PC-3 (cell line): ENCODE results near the gene CHST11. TPM values are rescaled to one million over a fixed set of nuclear protein-coding genes. Genes with fewer than 3 reads are reported as not detected.

ENCODE experiments used
- ATAC-seq: fragments of 200-7000 bp; cut with Tn5 transposase; 2 replicates; pipeline ENCODE4 v1.9.1; 2020; ENCODE audit warnings: mild to moderate bottlenecking, moderate library complexity
- BruUV-seq: library from RNA; stranded (reverse); fragments of 400-500 nt; replicated peaks from 2 replicates; lab custom pipeline; 2021; lab: Mats Ljungman, UMichigan
- CTCF ChIA-PET: fragments of 300-600 bp; sonication (Branson Sonifier 250); formaldehyde crosslinking; loops from one replicate; lab custom pipeline; 2022; ENCODE audit warnings: antibody characterized with exemption; lab: Charles Lee
- POLR2A ChIA-PET: fragments of 300-600 bp; sonication (Branson Sonifier 250); formaldehyde crosslinking; loops from one replicate; lab custom pipeline; 2022; ENCODE audit warnings: antibody characterized with exemption; ENCODE audit not compliant: unreplicated experiment; lab: Charles Lee
- DNase-seq: peaks from one replicate; pipeline ENCODE4 v3.0.0-alpha.2; 2015
- H2AFZ ChIP-seq: fragments of 300-600 bp; sonication (generic); 2 replicates; pipeline ENCODE4 v1.6.0; 2016; ENCODE audit warnings: antibody characterized with exemption, low read length
- H3F3A ChIP-seq: fragments of 300-600 bp; sonication (generic); one replicate; pipeline ENCODE4 v1.6.0; 2017; ENCODE audit warnings: antibody characterized with exemption, low read length, control low read depth, mild to moderate bottlenecking; ENCODE audit not compliant: unreplicated experiment
- H3K27ac ChIP-seq: fragments of 300-600 bp; sonication (generic); 2 replicates; pipeline ENCODE4 v1.5.1; 2016; ENCODE audit warnings: mild to moderate bottlenecking, low read length
- H3K27me3 ChIP-seq: fragments of 300-600 bp; sonication (generic); 2 replicates; pipeline ENCODE4 v1.6.1; 2016; ENCODE audit warnings: low read length, mixed read lengths
- H3K36me3 ChIP-seq: fragments of 300-600 bp; sonication (generic); 2 replicates; pipeline ENCODE4 v1.6.1; 2016; ENCODE audit warnings: low read depth, mixed run types, low read length, mixed read lengths
- H3K4me1 ChIP-seq: fragments of 300-600 bp; sonication (generic); 2 replicates; pipeline ENCODE4 v1.5.1; 2016; ENCODE audit warnings: low read length; ENCODE audit not compliant: insufficient read depth
- H3K4me2 ChIP-seq: fragments of 300-600 bp; sonication (generic); 2 replicates; pipeline ENCODE4 v1.6.0; 2016; ENCODE audit warnings: low read length
- H3K4me3 ChIP-seq: fragments of 300-600 bp; sonication (generic); 2 replicates; pipeline ENCODE4 v1.5.1; 2016; ENCODE audit warnings: mild to moderate bottlenecking, low read length, mixed read lengths
- H3K79me2 ChIP-seq: fragments of 300-600 bp; sonication (generic); 2 replicates; pipeline ENCODE4 v1.6.1; 2017; ENCODE audit warnings: low read length, mixed read lengths
- H3K9ac ChIP-seq: fragments of 300-600 bp; sonication (generic); 2 replicates; pipeline ENCODE4 v1.6.0; 2016; ENCODE audit warnings: mild to moderate bottlenecking, low read length
- H3K9me2 ChIP-seq: fragments of 300-600 bp; sonication (generic); replicated peaks from 2 replicates; pipeline ENCODE4 v1.6.1; 2016; ENCODE audit warnings: mixed run types, low read length, mixed read lengths
- H3K9me3 ChIP-seq: fragments of 300-600 bp; sonication (generic); 2 replicates; pipeline ENCODE4 v1.6.1; 2016; ENCODE audit warnings: low read length, mixed read lengths
- H4K20me1 ChIP-seq: fragments of 300-600 bp; sonication (generic); 2 replicates; pipeline ENCODE4 v1.6.1; 2016; ENCODE audit warnings: low read length, mixed read lengths
- CTCF ChIP-seq: fragments of 300-600 bp; sonication (generic); conservative IDR thresholded peaks from 2 replicates; pipeline ENCODE4 v1.5.1; 2017; ENCODE audit warnings: antibody characterized with exemption, low read depth, mild to moderate bottlenecking, low read length
- EZH2 ChIP-seq: fragments of 300-600 bp; sonication (generic); IDR thresholded peaks from one replicate; pipeline ENCODE4 v1.6.1; 2017; ENCODE audit warnings: antibody characterized with exemption, mild to moderate bottlenecking, low read length; ENCODE audit not compliant: unreplicated experiment
- EZH2phosphoT487 ChIP-seq: fragments of 300-600 bp; sonication (generic); IDR thresholded peaks from 2 replicates; pipeline ENCODE4 v1.6.1; 2018; ENCODE audit warnings: mild to moderate bottlenecking, antibody characterized with exemption, low read length, borderline replicate concordance
- intact Hi-C: fragments of 100-400 bp; cut with micrococcal nuclease; formaldehyde crosslinking; loops from 2 replicates; pipeline ENCODE4 v1.9.0; 2023
- total RNA-seq: library from RNA; depleted of rRNA; stranded (reverse); fragments of >200 nt; gene quantifications from 2 replicates; pipeline ENCODE4 v1.2.3, GENCODE V29; 2014

CHST11 gene
- total RNA-seq, 1 experiment from 2014 or later, result 53.5 TPM

DNA sequence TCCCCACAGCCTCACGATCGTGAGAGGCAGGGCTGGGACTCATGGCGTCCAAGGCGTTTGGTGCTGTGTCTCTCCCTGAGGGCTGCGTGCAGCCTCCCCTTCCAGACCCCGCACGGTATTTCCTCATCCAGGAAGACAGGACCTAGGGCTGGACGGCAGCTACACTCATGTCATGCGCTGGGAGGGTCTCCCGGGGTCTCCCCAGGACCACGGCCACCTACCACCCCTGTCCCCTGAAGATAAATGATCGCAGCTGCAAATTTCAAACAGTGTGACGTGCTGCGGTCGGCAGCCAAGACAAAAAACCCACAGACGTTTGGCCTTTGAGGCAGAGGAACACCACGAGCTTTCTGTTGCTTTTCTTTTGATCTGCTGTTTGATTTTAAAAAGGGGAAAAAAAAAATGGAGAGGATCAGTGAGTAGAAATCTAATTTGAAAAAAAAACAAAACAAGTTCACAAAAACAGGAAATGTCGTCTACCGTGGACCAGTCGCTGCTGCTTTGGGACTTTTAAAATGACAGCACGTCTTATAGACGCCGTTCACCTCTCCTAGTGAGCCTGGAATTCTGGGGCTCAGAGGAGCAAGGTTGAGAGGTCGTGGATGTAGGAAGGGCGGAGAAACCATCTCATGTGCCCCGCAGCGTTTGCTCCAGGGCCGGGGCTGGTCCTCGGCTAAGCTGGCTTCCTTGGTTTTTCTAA, 263.7 kb downstream of the CHST11 start:
- no peak overlapping the region for H3K9ac ChIP-seq
- no peaks in the 10 kb centered on the region for H3K36me3 ChIP-seq
- H3K27me3 ChIP-seq, result no peaks in the 10 kb centered on the region
- ATAC-seq, result no peak
- no peaks in the 10 kb centered on the region for H3K79me2 ChIP-seq
- no peaks in the 10 kb centered on the region for H4K20me1 ChIP-seq
- H2AFZ ChIP-seq, result no peak overlapping the region
- H3K27ac ChIP-seq, result no peak overlapping the region
- CTCF ChIA-PET, result no interaction called here
- H3F3A ChIP-seq, result no peaks in the 10 kb centered on the region
- TF ChIP-seq EZH2phosphoT487, result no peak
- TF ChIP-seq CTCF, result no peak
- TF ChIP-seq EZH2, result no peak
- H3K4me3 ChIP-seq, result no peak overlapping the region
- BruUV-seq, result no TSS peak
- POLR2A ChIA-PET, result no interaction called here
- DNase-seq, result no peak
- no peaks in the 10 kb centered on the region for H3K9me3 ChIP-seq
- no peaks in the 10 kb centered on the region for H3K4me1 ChIP-seq
- intact Hi-C loops, result no loop called here
- no peaks in the 10 kb centered on the region for H3K9me2 ChIP-seq
- no peak overlapping the region for H3K4me2 ChIP-seq

- H3K4me1 ChIP-seq, result no peaks in the 10 kb centered on the region
- H4K20me1 ChIP-seq, result no peaks in the 10 kb centered on the region
- no peak for ATAC-seq
- H3K79me2 ChIP-seq, result no peaks in the 10 kb centered on the region
- H3K9ac ChIP-seq, result no peak overlapping the region
- H2AFZ ChIP-seq, result no peak overlapping the region
- no peak overlapping the region for H3K4me2 ChIP-seq
- no peak for TF ChIP-seq EZH2phosphoT487
- no peak for TF ChIP-seq CTCF
- TF ChIP-seq EZH2, result no peak
- BruUV-seq, result no TSS peak
- H3K9me2 ChIP-seq, result no peaks in the 10 kb centered on the region
- no peaks in the 10 kb centered on the region for H3K36me3 ChIP-seq
- no peaks in the 10 kb centered on the region for H3F3A ChIP-seq
- H3K27ac ChIP-seq, result no peak overlapping the region
- intact Hi-C loops, result no loop called here
- H3K27me3 ChIP-seq, result no peaks in the 10 kb centered on the region
- POLR2A ChIA-PET, result no interaction called here
- CTCF ChIA-PET, result no interaction called here
- no peak overlapping the region for H3K4me3 ChIP-seq
- no peak for DNase-seq
- H3K9me3 ChIP-seq, result no peaks in the 10 kb centered on the region
Measured at GRCh38 chr12:104721039-104721405, 264.3 kb downstream of the CHST11 start.

DNA sequence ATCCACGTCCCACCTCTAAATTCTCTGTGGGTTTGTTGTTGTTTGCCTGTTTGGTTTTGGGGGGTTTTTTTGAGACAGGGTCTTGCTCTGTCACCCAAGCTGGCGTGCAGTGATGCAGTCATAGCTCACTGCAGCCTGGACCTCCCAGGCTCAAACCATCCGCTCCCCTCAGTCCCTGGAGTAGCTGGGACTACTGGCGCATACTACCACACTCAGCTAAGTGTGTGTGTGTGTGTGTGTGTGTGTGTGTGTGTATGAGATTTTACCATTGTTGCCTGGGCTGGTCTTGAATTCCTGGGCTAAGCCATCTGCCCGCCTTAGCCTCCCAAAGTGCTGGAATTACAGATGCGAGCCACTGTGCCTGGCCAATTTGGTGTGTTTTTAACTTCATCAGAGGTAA, 265.2 kb downstream of the CHST11 start:
- H3K4me1 ChIP-seq, result no peaks in the 10 kb centered on the region
- H3K27me3 ChIP-seq, result no peaks in the 10 kb centered on the region
- ChIA-PET POLR2A (no interaction called here), CTCF (no interaction called here)
- no peak overlapping the region for H3K27ac ChIP-seq
- intact Hi-C loops, result no loop called here
- ATAC-seq (no peak), DNase-seq (no peak)
- no peaks in the 10 kb centered on the region for H3K9me2 ChIP-seq
- H3K36me3 ChIP-seq, result no peaks in the 10 kb centered on the region
- no peak overlapping the region for H3K4me3 ChIP-seq
- H4K20me1 ChIP-seq, result no peaks in the 10 kb centered on the region
- no peak overlapping the region for H3K4me2 ChIP-seq
- H3K9ac ChIP-seq, result no peak overlapping the region
- no peak for TF ChIP-seq EZH2
- TF ChIP-seq CTCF, result no peak
- TF ChIP-seq EZH2phosphoT487, result no peak
- H3K9me3 ChIP-seq, result no peaks in the 10 kb centered on the region
- H3K79me2 ChIP-seq, result no peaks in the 10 kb centered on the region
- H3F3A ChIP-seq, result no peaks in the 10 kb centered on the region
- no TSS peak for BruUV-seq
- H2AFZ ChIP-seq, result no peak overlapping the region
